Measurements from ENCODE around the gene UCP1.
A peak's percentile ranks its signal among the peaks of the same experiment; 100 is the strongest.
"Not testable (repeated sequence)": the region's sequence is repeated elsewhere in the genome, so short reads cannot be mapped to it uniquely, and the experiment has no call there.

The UCP1 gene

GRCh38 chr4:140533951-140534480 lies 34.7 kb downstream of the UCP1 start:
- no peak for DNase-seq

DNA sequence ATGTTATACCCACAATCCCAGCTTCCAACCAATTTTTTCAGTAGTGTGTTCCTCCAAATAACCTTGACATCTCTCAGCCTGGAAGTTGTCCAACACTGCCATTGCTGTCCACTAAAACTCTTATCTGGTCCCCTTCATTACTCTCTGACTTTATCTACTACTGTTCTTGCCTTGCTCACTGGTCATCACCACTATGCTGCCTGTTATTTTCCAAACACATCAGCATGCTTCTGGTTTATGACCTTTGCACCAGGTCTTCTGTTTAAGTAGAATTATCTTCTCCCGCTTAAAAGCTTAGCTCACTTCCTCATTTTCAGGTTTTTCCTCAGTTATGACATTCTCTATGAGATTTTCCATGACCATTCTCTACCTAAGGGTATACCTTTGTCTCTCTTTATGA lies 39.3 kb downstream of the UCP1 start:
- DNase-seq: no peak

GRCh38 chr4:140523857-140524742 lies 44.7 kb downstream of the UCP1 start, which contains the start of gene ELMOD2:
Gene ELMOD2, plus strand, starts transcription at chr4:140524168. Its CDS starts 1,261 bp downstream, at chr4:140525429.
- peak; percentile 97 for DNase-seq

DNA sequence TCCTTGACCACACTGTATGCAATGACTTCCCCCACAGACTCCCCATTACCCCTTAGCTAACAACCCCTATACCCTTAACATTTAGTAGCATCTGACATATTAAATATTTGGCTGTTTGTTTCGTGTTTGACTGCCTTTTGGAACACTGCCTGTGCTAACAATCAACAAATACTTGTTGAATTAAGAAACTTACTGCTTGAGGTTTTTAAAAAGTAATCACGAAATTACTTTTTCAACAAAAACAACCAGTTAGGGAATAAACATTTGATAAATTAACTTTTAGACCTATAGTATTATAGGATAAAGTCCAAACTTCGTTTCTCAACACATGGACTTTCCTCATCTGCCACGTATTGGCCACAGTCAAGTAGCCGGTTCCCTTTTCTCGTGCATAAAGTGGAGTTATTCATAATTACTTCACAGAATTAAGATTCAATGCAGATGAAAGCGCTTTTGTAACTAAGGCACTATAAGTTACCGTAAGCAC lies 45.3 kb downstream of the UCP1 start:
- DNase-seq: no peak

DNA sequence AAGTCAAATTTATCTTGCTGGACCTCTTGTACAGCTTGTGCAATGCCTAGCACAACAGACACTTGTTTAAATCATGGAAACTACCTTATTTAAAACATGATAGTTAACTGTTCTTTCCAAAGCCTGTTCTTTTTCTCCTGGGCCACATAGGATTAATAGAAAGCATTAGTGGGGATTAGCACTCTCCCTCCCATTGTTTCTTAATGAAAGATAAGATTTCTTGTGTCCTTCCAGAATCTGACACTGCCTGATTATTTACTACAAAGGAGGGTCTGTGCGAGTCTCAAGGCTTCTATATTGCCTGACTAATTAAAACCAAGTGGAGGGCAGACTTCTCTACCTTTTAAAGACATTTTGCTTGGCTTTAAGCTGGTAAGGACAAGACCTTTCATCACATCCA lies 53.3 kb downstream of the UCP1 start:
- no peak for DNase-seq

DNA sequence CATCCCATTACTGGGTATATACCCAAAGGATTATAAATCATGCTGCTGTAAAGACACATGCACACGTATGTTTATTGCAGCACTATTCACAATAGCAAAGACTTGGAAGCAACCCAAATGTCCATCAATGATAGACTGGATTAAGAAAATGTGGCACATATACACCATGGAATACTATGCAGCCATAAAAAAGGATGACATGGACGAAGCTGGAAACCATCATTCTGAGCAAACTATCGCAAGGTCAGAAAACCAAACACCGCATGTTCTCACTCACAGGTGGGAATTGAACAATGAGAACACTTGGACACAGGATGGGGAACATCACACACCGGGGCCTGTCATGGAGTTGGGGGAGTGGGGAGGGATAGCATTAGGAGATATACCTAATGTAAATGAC lies 55.0 kb downstream of the UCP1 start:
- DNase-seq: not testable (repeated sequence)

Data from stimulated activated CD4-positive, alpha-beta T cell treated with anti-CD3 and anti-CD28 coated beads, Interleukin-2, amount 100 ng/mL, for 24 hours (primary cell).